Activated CD4-positive, alpha-beta T cell treated with anti-CD3 and anti-CD28 coated beads, Interleukin-2, Interleukin-4, amounts not matched to agents 100 ng/mL and 50 ng/mL, durations not matched to agents 16 hours and 8 hours (primary cell): ENCODE data around the gene CALHM4.

Experiments used
- DNase-seq: peaks from one replicate; pipeline ENCODE4 v3.0.0-alpha.2; 2020; ENCODE audit warnings: low spot score

CALHM4 gene, protein sequence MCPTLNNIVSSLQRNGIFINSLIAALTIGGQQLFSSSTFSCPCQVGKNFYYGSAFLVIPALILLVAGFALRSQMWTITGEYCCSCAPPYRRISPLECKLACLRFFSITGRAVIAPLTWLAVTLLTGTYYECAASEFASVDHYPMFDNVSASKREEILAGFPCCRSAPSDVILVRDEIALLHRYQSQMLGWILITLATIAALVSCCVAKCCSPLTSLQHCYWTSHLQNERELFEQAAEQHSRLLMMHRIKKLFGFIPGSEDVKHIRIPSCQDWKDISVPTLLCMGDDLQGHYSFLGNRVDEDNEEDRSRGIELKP

DNA sequence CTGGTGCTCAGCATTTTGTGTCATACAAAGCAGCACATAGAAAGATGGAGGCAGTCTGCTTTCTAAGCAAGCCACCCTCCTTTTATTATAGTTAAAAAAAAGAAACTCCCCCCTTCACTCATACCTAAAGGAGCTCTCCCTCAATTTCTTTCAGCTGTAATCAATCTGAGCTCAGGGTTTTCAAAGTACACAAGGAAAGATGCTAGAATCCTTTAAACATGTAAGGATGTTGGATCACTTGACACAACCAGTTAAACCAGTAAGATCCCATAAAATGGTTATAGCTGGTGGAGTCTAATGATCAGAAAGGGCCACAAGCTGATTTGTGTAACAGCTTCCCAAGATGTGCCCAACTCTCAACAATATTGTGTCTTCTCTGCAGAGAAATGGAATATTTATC is at the start of gene CALHM4:
Gene CALHM4 (plus strand): TSS at position 301 of the 400 bp plus-strand sequence. CDS start 43 bp downstream, at position 344.
- DNase-seq, result no peak

DNA sequence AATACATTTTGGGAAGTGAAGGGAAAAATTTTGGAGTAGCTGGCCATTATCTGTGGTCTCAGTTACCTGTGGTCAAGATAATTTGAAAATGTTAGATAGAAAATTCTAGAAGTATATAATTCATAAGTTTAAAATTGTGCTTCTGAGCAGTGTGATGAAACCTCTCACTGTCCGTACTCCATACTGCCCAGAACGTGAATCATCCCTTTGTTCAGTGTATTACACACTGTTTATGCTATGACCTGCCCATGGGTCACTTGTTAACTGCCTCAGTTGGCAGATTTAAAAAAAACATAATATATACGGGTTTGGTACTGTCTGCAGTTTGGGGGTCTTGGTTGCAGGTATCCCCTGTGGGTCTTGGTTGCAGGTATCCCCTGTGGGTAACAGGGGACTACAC is 46.2 kb upstream of the CALHM4 start:
- DNase-seq, result no peak

DNA sequence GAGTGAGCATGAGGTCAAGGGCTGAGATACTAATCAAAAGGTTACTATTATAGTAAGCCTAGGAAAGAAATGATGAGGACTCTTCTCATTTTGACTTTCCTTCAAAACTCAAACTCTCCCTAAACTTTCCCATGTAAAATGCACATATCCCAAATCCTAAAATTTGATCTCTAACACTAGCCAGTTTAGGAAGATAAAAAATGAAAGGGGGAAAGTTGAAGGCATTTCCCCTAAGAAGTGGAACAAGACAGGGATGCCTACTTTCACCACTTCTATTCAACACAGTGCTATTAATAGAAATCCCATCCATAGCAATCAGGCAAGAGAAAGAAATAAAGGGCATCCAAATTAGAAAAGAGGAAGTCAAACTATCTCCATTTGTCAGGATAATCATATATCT is 45.0 kb upstream of the CALHM4 start:
- no peak for DNase-seq

DNA sequence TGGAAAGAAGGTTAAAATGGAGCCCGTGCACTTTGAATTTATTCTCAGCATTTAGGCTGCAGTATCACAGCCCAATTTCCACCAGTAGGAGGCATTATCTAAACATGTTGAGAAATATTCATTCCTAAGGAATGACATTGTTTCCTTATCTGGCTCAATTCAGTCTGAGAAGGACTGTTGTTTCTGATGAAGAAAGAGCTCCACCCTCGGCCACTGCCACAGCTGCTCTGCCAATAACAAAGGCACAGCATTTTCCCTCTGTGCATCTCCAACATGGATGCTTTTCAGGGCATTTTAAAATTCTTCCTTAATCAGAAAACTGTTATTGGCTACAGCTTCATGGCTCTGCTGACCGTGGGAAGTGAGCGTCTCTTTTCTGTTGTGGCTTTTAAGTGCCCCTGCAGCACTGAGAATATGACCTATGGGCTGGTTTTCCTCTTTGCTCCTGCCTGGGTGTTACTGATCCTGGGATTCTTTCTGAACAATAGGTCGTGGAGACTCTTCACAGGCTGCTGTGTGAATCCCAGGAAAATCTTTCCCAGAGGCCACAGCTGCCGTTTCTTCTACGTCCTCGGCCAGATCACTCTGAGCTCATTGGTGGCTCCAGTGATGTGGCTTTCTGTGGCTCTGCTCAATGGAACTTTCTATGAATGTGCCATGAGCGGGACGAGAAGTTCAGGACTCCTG is 42.0 kb upstream of the CALHM4 start, which contains the start of gene CALHM5:
Gene CALHM5 (plus strand): TSS at position 216 of the 687 bp plus-strand sequence. CDS start 58 bp downstream, at position 274.
- no peak for DNase-seq

DNA sequence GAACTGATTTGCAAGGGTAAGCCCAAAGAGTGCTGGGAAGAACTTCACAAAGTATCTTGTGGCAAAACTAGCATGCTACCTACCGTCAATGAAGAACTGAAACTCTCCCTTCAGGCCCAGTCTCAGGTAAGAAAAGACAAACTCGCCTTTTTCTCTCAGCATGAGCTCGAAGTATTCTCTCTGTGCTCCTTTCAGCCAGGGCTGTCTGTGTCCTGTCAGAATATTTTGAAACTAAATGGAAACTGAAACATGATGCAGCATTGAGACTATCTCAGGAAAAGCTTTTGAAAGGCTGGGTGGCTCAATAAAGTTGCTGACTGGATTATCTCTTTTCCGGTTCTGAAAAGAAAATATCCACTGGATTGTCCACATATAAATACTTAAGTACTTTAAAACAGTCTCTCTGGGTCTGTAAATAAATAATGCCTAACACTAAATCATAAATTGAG is 41.4 kb upstream of the CALHM4 start:
- DNase-seq, result no peak

DNA sequence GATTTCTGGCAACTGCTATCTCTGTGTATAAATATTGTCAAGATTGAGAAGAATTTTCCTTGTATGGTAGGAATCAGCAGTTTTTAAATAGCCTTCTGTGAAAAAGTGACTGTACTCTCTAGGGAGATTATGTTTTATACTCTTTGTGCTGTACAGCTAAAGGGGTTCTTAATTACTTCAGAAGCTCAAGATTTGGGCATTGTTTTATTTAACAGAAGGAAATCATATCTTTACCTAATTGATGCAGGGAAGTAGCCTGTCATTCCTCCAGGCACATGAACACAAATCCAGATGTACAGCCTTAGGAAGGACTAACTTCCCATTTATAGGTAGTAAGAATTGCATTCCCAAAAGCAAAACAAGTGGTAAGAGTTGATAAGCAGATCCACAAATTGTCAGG is 40.8 kb upstream of the CALHM4 start:
- no peak for DNase-seq

DNA sequence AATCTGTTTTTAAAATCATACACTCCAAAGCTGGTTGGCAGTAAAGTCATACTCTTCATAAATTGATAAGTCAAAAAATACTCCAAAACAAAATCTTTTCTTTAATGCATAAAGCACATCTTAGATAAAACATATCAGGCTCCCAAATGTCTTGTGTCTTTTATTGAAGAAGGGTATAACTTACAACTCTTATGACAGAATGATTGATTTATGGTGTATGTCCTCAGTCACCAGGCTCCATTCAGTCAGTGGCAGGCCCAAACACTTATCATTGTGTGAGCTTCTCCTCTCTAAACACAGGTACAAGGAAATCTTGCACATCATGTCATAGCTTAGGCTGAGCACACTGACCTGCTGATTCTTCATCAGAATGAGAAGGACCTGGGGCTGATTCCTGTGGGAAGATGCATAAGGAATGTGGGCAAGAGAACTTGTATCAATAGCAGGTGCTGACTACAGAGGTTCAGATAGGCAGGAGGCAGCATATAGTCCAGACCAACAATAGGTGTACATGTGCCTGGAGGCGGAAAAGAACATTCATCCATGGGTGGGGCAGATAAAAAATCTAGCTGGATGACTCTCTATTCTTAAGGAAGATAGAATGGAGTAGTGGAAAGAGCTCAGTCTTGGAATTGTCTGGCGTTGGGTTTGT is 40.2 kb upstream of the CALHM4 start:
- DNase-seq, result no peak

DNA sequence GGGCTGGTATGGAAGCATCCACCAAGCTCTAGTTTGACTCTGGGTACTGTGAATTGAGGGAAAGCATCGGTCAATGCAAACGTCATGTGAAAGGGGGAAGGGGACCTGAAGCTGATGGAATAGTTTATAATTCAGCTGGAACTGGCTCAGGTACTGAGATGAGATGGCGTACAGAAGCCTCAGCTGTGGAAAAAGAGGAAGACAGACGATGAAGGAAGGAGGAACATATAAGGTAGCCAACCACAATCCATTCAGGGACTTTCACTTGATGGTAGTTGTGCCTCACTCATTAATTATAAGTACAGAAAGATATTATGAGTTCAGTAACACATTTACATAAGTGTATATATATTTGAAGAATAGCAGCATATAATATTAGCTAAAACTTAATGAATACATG is 39.4 kb upstream of the CALHM4 start:
- no peak for DNase-seq

DNA sequence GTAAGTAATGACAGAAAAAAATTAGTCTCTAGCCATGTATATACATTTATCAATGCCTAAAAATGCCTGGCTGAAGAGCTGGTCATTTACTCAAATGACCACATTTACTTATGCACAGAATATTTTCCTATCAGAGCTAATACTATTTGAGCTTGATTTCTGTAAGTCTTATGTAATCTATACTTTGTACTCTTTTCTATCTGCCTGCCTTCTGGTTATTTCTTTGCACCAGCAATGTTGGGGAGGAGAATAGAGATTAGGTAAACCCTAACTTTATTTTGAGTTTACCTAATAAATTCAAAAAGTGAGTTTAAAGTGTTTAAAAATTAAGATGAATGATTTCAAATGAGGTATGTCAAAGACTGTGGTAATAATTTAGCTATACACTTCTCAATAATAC is 38.4 kb upstream of the CALHM4 start:
- no peak for DNase-seq

DNA sequence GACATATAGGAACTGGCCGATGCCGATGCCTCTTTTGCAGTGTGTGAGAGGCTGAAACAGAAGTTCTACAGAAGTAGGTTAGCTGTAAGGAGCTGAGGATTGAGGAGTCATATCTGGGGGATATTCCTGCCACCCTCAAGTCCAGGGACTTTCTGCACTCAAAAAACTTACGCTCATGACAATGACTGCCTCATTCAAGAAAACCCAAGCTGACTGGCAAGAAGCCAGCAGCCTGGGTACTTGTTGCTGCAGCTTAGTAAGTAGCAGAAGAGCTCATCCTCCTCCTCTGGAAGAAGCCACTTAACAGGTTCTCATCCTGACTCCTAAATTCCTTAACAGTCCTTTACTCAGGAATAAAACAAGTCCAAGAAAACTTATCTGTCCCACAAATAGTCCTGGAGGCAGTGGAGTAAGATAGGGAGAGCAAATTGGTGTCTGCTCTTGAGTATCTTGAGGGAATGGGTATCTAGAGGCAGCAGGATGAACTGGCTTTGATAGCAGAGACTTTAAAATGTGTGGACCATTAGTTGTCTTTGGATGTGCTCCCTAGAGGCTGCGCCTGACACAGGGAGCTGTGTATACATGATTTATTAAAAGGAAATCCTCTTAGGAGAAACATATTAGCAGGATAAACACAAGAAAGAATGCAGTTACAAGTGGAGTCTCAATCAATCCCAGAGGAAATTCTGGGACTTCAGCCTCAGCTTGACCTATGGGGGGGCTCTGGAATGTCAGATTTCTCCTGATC is 34.8 kb upstream of the CALHM4 start:
- no peak for DNase-seq

DNA sequence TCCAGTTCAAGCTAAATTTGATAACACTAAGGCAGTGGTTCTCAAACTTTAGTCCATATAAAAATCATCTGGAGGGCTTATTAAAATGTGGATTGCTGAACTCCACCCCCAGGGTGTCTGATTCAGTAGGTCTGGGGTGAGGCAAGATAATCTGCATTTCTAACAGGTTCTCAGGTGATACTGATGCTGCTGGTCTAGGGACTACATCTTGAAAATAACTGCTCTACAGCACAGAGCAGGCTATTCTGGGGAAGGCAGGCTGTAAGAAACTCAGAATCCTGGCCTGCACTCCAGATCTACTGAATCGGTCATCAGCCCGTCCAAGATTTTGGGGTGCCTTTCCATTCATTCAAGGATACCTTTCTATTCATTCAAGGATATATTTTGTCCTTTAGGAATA is 30.7 kb upstream of the CALHM4 start:
- DNase-seq, result no peak

DNA sequence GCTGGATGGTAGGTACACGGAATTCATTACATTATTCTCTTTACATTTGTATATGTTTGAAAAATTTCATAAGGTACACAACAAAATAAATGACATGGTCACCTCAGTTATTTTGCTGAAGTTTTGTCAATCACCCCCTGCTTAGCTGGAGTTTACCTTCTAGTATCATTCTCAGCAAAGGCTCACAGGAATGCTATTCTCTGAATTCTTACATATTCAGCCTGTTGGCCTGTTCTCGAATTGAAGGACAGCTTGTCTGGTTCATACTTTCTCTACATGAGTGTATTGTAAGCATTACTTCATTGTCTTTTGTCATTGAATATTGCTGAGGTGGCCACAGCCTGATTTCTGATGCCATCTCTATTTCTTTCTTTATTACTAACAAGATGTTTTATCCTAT is 29.3 kb upstream of the CALHM4 start:
- no peak for DNase-seq

DNA sequence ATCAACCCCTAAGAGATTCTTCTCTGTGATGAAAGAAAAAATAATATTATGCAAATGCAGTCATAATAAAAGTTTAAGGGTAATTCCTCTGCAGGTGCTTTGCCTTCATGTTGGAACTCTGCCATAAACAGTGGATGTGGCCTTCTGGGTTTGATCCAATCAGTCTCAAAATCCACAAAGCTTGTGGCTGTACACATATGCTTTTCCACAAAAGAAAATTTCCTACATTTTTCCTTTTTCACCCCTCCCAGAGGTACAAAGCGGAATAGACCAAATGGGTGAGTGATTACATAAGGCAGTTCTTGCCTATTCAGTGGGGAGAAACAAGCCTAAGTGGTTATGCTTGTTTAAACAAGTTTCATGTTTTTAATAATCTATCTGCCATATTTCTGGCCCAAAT is 25.4 kb upstream of the CALHM4 start:
- DNase-seq, result no peak

DNA sequence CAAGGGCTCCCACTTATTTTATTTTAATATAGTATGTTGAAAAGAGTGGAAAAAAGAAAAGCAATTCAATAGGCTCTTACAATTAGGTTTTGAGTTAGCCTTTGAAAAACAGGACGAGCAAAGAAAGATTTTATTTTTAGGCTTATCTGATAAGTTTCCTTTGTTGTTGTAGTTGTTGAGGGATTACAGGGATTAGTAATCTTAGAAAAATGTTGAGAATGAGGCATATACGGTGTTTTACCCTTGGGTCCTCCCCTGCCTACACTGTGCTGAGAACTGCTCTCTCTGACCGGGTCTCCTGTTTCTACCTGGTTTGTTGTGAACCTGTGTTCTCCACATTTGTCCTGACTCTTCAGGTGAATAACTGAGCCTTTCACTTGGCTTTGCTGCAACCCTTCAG is 24.8 kb upstream of the CALHM4 start:
- DNase-seq, result no peak

DNA sequence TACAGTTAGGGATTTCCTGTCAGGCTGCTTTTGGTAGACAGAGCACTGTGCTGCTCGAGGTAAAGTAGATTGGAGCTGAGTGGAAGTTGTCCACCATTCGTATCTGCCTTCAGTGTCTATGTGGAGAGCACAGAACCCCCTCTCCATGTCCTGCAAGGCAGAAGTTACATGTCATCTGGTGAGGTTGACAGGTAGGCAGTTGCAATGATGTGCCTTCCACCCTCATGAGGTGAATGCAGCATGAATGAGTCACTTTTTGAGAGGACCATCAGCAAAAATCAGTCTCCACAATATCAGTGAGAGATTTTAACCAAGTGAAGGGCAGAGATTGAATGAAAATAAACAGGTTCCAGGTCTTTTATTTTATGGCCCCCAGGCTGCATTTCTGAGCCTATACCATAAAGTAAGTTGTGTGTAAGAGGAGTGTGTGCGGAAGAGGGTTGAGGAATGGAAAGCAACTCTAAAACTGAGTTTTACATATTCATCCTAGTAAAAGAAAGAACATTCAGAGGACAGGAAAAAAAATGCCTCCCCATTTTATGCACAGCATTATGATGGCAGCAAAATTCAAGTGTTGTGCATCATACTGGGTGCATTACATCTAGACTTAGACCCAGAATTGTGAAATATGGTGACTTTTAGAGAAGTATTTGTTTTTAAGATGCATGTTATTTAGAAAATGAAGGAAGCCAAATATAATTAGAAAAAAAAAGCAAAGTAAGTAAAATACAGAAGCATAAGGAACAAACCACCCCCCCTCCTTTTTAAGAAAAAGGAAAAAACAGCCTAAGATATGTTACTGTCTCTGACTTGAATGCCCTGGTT is 23.9 kb upstream of the CALHM4 start:
- no peak for DNase-seq

DNA sequence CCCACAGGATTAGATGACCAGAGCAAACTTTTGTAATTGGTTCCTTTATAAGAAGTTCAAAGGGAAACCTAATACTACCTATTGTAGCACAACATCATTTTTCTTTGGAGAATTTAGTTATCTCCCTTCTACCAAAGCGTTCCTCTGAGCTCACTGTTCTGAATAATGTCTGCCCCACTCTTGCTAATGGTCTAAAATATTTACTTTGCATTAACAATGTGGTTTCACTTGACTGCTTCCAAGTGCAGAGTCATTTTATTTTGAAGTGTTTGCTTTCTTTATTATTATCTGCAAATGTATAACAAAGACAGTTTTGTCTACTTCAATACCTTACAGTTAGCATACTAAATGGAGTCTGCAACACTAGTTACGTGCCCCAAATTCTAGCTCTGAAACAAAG is 23.1 kb upstream of the CALHM4 start:
- no peak for DNase-seq

DNA sequence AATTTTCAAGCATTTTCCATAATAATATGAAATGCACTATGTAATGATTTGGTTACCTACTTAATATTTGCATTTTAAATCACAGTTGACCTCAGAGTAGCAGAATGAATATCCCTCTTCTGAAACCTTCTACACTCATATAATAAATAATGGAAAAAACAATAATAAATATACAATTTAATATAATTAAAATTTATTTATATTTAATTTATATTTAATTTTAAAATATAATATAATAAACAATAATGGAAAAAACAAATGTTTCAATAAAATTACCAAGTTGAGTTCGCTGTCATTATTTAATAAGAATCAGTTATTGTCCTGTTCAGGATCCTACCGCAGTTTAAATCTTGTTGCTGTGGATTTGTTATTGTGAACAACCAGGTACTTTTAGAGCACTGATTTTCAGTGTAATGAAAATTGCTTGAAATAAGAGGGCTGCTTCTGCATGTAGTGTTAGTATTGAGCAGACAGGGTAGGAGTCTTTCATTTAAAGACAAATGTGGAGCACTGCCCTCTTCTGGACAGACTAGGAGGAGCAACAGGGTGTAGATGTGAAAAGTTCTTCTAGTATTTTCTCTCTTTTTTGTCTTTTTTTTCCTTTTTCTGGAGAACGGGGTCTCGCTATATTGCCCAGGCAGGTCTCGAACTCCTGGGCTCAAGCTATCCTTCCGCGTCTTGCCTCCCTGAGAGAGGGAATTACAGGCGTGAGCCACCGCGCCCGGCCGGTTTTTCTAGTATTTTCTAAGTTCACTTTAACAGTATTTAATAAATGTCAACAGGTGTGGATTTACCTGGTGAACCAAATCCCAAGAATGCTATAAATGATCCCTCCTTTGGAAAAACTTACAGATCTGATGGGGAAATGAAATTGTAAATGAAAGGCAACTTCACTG is 21.6 kb upstream of the CALHM4 start:
- DNase-seq, result peak; percentile 62

DNA sequence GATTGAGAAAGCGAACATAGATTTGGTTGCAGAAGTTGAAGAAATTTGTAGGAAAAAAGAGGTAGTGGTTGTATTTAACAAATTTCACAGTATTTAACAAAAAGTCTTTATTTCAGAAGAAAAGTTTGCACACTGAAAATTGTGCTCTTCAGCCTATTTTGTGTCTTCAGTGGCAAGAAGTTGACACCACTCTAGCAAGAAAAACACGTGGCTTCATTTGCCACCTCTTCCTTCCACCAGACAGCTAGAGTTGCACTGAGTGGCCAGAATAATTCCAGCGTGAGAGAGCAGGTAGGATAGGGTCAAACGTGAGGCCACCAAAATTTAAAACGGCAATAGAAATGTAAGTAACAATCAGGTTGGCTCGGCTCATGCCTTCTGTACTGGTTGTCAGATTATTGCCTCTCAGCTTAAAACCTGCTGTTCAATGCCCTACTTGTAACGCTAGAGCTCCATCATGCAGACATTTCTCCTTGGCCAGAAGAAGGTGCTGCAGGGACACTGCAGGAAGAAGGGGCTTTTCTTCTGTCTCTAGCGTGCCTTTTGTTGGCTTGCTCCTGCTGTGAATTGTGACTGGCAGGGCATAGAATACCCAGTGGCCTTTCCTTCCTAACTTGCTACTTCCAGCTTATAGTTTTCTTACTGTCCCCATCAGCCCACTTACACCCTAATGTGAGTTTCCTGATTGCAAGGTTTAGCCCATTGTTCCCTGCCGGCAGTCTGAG is 20.2 kb upstream of the CALHM4 start:
- no peak for DNase-seq

DNA sequence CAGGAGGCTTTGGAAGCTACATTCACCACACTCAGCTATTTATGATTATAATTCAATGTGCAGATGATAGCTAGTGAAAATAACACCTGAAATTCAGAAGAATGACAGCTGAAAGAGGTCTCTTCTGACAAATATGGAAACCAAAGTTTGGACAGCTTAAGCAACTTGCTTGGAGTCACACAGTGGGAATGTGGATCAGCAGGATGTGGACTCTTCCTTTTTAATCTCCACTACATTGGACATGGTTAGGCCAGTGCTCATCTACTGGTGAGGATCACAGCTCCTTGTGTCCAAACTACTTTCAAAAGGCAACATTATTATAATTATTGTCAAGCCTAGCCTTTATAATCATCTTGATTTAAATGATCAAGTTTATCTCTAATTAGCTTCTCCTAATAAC is 18.4 kb upstream of the CALHM4 start:
- DNase-seq, result no peak

DNA sequence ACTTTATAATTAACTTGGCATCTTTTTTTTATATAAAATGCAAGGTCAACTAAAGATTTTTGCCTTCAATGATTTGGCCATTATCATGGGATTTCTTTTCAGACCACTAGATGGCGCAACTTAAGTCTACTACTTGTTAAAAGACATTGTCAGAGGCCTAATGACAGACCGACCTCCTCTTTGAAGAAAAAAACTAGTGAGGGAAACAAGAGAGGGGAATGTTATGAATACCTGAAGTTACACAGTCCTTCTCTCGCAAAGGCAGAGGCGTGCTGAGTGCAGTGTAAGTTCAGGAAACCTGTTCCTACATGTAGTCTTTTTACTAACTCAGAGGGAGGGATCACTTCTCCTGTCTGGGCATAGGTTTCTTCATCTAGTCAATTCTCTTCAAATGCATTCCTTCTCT is 17.3 kb upstream of the CALHM4 start:
- DNase-seq, result peak; percentile 62
